Mucosa of gallbladder (tissue), 1 donor: ENCODE measurements around the gene LDHAL6A. TPM values are rescaled to one million over a fixed set of nuclear protein-coding genes. Genes with fewer than 3 reads are reported as not detected.

ENCODE experiments used
- DNase-seq: peaks from one replicate; pipeline ENCODE4 v3.0.0-alpha.2; 2020; ENCODE audit warnings: low spot score
- total RNA-seq: library from RNA; stranded (reverse); gene quantifications from one replicate; pipeline ENCODE4 v1.2.1, GENCODE V29; 2021
- donor health status: DM: no; HTN: no; CAD: no.

The LDHAL6A gene
- total RNA-seq, 1 donor from 2014 or later, result not detected

- no peak for DNase-seq
These were observed 35.3 kb downstream of the LDHAL6A start for GRCh38 chr11:18490736-18491485.

- DNase-seq, result no peak
These were observed 36.3 kb downstream of the LDHAL6A start for GRCh38 chr11:18491924-18492323.

GRCh38 chr11:18492888-18493287, 37.2 kb downstream of the LDHAL6A start:
- no peak for DNase-seq

- DNase-seq, result no peak
These were observed 37.7 kb downstream of the LDHAL6A start for GRCh38 chr11:18493310-18493709.

GRCh38 chr11:18495271-18495670, 39.6 kb downstream of the LDHAL6A start:
- no peak for DNase-seq

GRCh38 chr11:18495703-18496102, 40.0 kb downstream of the LDHAL6A start:
- DNase-seq, result no peak

- DNase-seq, result no peak
These were observed 42.4 kb downstream of the LDHAL6A start for GRCh38 chr11:18498039-18498438.

- no peak for DNase-seq
These were observed 46.0 kb downstream of the LDHAL6A start for GRCh38 chr11:18501629-18502028.

GRCh38 chr11:18502352-18502751, 46.7 kb downstream of the LDHAL6A start:
- DNase-seq, result no peak

- DNase-seq, result no peak
These were observed 65.5 kb downstream of the LDHAL6A start for GRCh38 chr11:18521122-18521521.

- no peak for DNase-seq
These were observed 66.7 kb downstream of the LDHAL6A start for GRCh38 chr11:18522388-18522787.

- no peak for DNase-seq
These were observed 67.4 kb downstream of the LDHAL6A start for GRCh38 chr11:18523084-18523483.

GRCh38 chr11:18524248-18524647, 68.6 kb downstream of the LDHAL6A start:
- DNase-seq, result no peak

GRCh38 chr11:18526130-18526520, 70.5 kb downstream of the LDHAL6A start:
- DNase-seq, result no peak

- peak; percentile 95 for DNase-seq
These were observed 71.1 kb downstream of the LDHAL6A start, which contains the start of gene TSG101 for GRCh38 chr11:18526521-18527296. Gene TSG101 (minus strand): TSS chr11:18526942. CDS start chr11:18526816, 126 bp downstream.

- DNase-seq, result no peak
These were observed 71.9 kb downstream of the LDHAL6A start for GRCh38 chr11:18527512-18527911.

Other genes starting within 250 kb of the LDHAL6A start
- gene SAA4, start 219.1 kb upstream of the LDHAL6A start, total RNA-seq, result 0.40 TPM
- gene SAA2, start 207.2 kb upstream of the LDHAL6A start, total RNA-seq, result 20.3 TPM
- gene SAA1, start 189.6 kb upstream of the LDHAL6A start, total RNA-seq, result 19.3 TPM
- gene HPS5, start 133.7 kb upstream of the LDHAL6A start, total RNA-seq, result 13.5 TPM
- gene GTF2H1, start 133.3 kb upstream of the LDHAL6A start, total RNA-seq, result 35.7 TPM
- gene LDHA, start 61.3 kb upstream of the LDHAL6A start, total RNA-seq, result 298 TPM
- 0.89 TPM for gene LDHC, start 43.5 kb upstream of the LDHAL6A start, total RNA-seq
- 54.4 TPM for gene TSG101, start 71.1 kb downstream of the LDHAL6A start, total RNA-seq
- gene UEVLD, start 132.9 kb downstream of the LDHAL6A start, total RNA-seq, result 21.2 TPM
- 2.8 TPM for gene MISFA, start 143.9 kb downstream of the LDHAL6A start, total RNA-seq
- gene SPTY2D1, start 178.5 kb downstream of the LDHAL6A start, total RNA-seq, result 24.4 TPM
- 20.1 TPM for gene TMEM86A, start 242.9 kb downstream of the LDHAL6A start, total RNA-seq